Gastroesophageal sphincter (tissue), 3 donors: ENCODE measurements around the gene GRHL1.

Source experiments
- POLR2A ChIP-seq, 2 donors: fragments of 450-650 bp; IDR thresholded peaks; one replicate each; pipeline ENCODE4 v1.6.1; 2017; ENCODE audit warnings: antibody characterized with exemption in 2 of 2, mild to moderate bottlenecking in 2 of 2, moderate library complexity in 1 of 2
- POLR2AphosphoS5 ChIP-seq: sonication (generic); formaldehyde crosslinking; IDR thresholded peaks from one replicate; pipeline ENCODE4 v1.6.1; 2017; ENCODE audit warnings: antibody characterized with exemption
- TF ChIP-seq, protein P1 (sequence below), 4 experiments: fragments of 200-600 bp in 2 of 4; fragments of 450-650 bp in 2 of 4; sonication (generic) in 1 of 4; IDR thresholded peaks; one replicate each; pipeline ENCODE4 v1.5.1; 2017 to 2019; ENCODE audit warnings: antibody characterized with exemption in 4 of 4, mild to moderate bottlenecking in 2 of 4, moderate library complexity in 2 of 4

DNA sequence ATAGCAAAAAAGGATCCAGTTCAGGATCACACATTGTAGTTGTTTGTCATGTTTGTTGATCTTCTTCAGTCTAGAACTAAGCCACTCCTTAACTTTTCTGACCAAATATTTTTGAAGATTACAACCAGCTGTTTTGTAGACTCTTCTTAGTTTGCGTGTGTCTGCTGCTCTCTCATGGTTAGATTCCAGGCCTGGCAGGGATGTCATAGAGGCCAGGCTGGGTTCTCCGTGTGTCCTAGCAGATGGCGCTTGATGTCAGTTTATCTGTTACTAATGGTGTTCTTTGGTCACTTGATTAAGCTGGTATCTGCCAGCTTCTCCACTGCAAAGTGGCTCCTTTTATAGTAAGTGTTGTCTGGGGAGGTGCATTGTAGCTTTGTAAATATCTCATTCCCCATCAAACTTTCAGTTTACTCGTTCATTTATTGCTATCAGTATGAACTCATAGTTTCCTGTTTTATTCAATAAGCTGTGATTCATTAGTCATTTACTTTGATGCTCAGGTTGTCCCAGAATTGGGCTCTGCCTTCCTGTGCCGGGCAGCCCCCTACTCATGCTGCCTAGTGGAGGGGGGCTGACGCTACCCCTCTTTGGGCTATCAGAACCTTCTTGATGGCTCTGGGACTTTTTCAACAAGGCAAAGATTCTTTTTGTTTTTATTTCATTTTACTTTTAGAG lies 42.1 kb downstream of the GRHL1 start:
- TF ChIP-seq, protein P1, sequence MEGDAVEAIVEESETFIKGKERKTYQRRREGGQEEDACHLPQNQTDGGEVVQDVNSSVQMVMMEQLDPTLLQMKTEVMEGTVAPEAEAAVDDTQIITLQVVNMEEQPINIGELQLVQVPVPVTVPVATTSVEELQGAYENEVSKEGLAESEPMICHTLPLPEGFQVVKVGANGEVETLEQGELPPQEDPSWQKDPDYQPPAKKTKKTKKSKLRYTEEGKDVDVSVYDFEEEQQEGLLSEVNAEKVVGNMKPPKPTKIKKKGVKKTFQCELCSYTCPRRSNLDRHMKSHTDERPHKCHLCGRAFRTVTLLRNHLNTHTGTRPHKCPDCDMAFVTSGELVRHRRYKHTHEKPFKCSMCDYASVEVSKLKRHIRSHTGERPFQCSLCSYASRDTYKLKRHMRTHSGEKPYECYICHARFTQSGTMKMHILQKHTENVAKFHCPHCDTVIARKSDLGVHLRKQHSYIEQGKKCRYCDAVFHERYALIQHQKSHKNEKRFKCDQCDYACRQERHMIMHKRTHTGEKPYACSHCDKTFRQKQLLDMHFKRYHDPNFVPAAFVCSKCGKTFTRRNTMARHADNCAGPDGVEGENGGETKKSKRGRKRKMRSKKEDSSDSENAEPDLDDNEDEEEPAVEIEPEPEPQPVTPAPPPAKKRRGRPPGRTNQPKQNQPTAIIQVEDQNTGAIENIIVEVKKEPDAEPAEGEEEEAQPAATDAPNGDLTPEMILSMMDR (IDR thresholded peaks at IDR 0.05) = no peak
- TF ChIP-seq POLR2A (IDR thresholded peaks at IDR 0.05) (no peak), POLR2AphosphoS5 (no peak)
